ENCODE measurements around the gene PIP4K2C. TPM values are rescaled to one million over a fixed set of nuclear protein-coding genes. Genes with fewer than 3 reads are reported as not detected.

PIP4K2C gene
- total RNA-seq, 1 donor, result 33.2 TPM

DNA sequence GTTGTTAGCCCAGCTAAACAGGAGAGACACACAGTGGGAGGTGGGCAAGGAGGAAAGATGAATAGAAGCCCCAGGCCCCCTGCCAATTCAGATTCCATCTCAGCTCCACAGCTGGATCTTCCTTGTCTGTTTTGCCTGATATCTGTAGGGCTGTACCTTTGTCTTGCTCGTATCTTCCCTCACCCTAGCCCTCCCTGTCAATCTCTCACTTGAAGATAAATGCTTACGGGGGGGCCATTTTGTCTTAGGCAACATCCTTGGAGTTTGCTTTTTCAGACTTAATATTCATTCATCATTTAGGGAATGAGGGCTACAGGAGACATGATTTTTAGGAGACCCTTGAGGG is 38.7 kb upstream of the PIP4K2C start:
- DNase-seq (ENCODE audit: low read depth), result no peak
- TF ChIP-seq, protein P1, sequence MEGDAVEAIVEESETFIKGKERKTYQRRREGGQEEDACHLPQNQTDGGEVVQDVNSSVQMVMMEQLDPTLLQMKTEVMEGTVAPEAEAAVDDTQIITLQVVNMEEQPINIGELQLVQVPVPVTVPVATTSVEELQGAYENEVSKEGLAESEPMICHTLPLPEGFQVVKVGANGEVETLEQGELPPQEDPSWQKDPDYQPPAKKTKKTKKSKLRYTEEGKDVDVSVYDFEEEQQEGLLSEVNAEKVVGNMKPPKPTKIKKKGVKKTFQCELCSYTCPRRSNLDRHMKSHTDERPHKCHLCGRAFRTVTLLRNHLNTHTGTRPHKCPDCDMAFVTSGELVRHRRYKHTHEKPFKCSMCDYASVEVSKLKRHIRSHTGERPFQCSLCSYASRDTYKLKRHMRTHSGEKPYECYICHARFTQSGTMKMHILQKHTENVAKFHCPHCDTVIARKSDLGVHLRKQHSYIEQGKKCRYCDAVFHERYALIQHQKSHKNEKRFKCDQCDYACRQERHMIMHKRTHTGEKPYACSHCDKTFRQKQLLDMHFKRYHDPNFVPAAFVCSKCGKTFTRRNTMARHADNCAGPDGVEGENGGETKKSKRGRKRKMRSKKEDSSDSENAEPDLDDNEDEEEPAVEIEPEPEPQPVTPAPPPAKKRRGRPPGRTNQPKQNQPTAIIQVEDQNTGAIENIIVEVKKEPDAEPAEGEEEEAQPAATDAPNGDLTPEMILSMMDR (IDR thresholded peaks at IDR 0.05; ENCODE audit: insufficient read depth, low read depth, low read length), result no peak
- no peak overlapping the region for H3K4me3 ChIP-seq (ENCODE audit: low read depth, low read length)

DNA sequence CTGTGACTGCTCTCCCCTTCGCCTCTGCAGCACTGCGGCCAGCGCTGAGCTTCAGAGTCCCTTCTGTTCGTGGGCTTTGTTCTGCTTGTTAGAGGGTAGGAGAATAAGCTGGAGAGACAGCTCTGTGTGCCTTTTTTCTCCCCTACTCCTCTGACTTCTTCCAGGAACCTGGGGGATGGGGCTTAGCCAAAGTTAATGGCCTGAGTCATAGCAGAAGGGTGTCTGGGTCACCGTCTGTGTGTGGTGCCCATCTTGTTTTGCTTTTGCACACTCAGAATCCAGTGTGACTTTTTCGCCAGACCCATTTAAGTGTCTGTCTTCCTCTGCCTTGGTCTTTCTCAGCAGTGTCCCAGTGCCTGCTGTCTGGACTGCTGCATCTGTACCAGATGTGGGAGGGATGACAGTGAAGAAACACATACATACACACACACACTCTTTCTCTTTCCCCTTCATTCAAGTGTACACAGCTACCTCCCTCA is 38.1 kb upstream of the PIP4K2C start:
- H3K4me3 ChIP-seq (ENCODE audit: low read depth, low read length), result no peak overlapping the region
- TF ChIP-seq, protein P1 (IDR thresholded peaks at IDR 0.05; ENCODE audit: insufficient read depth, low read depth, low read length), result no peak
- DNase-seq (ENCODE audit: low read depth), result peak; percentile 60

DNA sequence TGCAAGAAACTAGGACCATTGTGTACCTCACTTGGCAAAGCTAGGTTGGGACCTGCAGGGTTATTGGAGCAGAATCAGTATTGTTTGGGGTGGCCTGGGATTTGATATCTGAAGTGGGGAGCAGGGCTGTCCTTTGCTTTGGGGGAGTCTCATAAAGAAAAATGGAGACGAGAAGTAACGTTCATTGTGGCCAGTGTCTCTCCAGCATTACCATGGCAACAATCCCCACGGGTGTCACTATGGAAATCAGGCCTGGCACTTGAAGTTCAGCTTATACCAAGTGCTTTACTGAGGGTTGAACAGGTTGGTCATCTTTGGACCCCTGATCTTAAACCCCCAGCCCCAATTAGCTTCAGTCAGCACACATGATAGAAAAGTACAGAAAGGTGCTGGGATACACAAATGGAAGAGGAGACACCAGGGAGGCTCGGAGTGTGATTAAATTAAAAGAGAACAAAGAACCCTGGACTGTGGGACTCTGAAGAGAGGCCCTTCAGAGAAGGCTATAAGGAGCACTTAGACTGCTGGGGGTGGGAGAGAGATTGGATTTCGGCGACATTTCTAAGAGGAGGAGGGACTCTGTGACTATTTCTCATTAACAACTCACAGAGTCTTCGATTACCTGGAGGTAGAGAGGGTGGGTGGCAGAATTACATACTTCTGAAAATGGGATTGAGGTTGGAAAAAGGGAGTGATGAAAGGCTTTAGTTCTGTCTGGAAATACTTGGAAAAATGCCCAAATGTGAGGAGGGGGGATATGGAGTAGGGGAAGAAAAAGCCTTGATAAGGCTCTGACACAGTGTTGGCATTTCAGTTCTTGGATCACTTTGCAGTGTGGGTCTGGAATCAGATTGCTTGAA is 37.4 kb upstream of the PIP4K2C start:
- TF ChIP-seq, protein P1 (IDR thresholded peaks at IDR 0.05; ENCODE audit: insufficient read depth, low read depth, low read length), result no peak
- no peak for DNase-seq (ENCODE audit: low read depth)
- no peak overlapping the region for H3K4me3 ChIP-seq (ENCODE audit: low read depth, low read length)

DNA sequence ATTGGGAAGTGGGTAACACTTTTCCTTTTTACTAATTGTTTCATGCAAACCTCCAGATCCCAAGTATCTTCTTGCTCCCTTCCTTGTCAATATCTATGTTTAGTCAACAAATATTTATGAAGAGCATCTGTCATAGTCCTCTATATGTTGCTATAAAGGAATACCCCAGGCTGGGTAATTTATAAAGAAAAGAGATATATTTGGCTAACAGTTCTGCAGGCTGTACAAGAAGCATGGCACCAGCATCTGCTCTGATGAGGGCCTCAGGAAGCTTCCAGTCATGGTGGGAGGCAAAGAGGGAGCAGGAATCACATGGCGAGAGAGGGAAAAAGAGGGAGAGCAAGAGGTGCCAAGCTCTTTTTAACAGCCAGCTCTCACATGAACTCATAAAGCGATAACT is 36.5 kb upstream of the PIP4K2C start:
- H3K4me3 ChIP-seq (ENCODE audit: low read depth, low read length), result no peak overlapping the region
- DNase-seq (ENCODE audit: low read depth), result no peak
- TF ChIP-seq, protein P1 (IDR thresholded peaks at IDR 0.05; ENCODE audit: insufficient read depth, low read depth, low read length), result no peak

DNA sequence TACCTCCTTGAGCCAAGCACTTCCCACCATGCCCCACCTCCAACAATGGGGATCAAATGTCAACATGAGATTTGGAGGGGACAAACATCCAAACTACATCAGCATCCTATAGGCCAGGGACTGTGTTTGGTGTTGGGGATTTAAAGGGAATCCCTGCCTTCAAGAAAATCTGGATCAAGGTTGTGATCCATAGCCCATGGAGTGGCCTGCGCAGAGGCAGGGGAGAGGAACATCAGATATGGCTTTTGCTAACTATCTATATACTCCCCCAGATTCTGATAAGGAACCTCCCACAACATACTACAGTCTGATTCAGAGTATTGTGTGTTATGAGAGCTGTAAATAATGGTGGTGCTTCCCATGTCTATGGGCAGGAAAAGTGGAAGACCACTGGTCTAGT is 36.1 kb upstream of the PIP4K2C start:
- TF ChIP-seq, protein P1 (IDR thresholded peaks at IDR 0.05; ENCODE audit: insufficient read depth, low read depth, low read length), result no peak
- no peak for DNase-seq (ENCODE audit: low read depth)
- H3K4me3 ChIP-seq (ENCODE audit: low read depth, low read length), result no peak overlapping the region

DNA sequence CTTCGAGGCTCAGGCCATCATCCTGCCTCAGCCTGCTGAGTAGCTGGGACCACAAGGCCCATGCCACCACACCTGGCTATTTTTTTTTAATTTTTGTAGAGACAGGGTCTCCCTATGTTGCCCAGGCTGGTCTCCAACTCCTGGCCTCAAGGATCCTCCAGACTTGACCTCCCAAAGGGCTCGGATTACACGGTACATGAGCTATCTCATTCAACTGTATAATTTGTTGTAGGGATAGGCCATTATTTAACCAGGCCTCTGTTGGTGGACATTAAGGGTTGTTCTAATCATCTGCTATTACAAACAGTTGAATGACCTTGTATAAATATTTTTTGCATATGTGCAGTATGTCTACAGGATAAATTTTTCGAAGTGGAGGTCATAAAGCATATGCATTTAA is 32.1 kb upstream of the PIP4K2C start:
- no peak overlapping the region for H3K4me3 ChIP-seq (ENCODE audit: low read depth, low read length)
- DNase-seq (ENCODE audit: low read depth), result no peak
- TF ChIP-seq, protein P1 (IDR thresholded peaks at IDR 0.05; ENCODE audit: insufficient read depth, low read depth, low read length), result no peak
